Endodermal cell (in vitro differentiated cells): Measurements from ENCODE around the gene MUC22. TPM values are rescaled to one million over a fixed set of nuclear protein-coding genes. Genes with fewer than 3 reads are reported as not detected.
"Not testable (repeated sequence)": the region's sequence is repeated elsewhere in the genome, so short reads cannot be mapped to it uniquely, and the experiment has no call there.

Experiments
- DNase-seq: peaks from one replicate; pipeline ENCODE4 v3.0.0-alpha.2; 2017
- H3K27ac ChIP-seq: 2 replicates; pipeline ENCODE4 v1.5.1; 2013; ENCODE audit warnings: mild to moderate bottlenecking, low read depth, low read length, moderate library complexity
- H3K27me3 ChIP-seq: 2 replicates; pipeline ENCODE4 v1.6.1; 2013; ENCODE audit warnings: mild to moderate bottlenecking, low read length, moderate library complexity; ENCODE audit not compliant: insufficient read depth, control insufficient read depth, poor library complexity, severe bottlenecking
- H3K36me3 ChIP-seq: 2 replicates; pipeline ENCODE4 v1.7.0; 2013; ENCODE audit warnings: mild to moderate bottlenecking, low read length, moderate library complexity; ENCODE audit not compliant: control insufficient read depth, insufficient read depth
- H3K4me1 ChIP-seq: one replicate; pipeline ENCODE4 v1.7.0; 2013; ENCODE audit warnings: low read length; ENCODE audit not compliant: control insufficient read depth, insufficient read depth
- H3K4me3 ChIP-seq: 2 replicates; pipeline ENCODE4 v1.5.1; 2013; ENCODE audit warnings: mild to moderate bottlenecking, low read length, moderate library complexity
- H3K9ac ChIP-seq: 2 replicates; pipeline ENCODE4 v1.6.1; 2013; ENCODE audit warnings: mild to moderate bottlenecking, low read length, moderate library complexity; ENCODE audit not compliant: poor library complexity, severe bottlenecking; ENCODE audit errors: extremely low read depth
- H3K9me3 ChIP-seq: 2 replicates; pipeline ENCODE4 v1.6.1; 2013; ENCODE audit warnings: mild to moderate bottlenecking, low read length, moderate library complexity; ENCODE audit not compliant: control insufficient read depth
- H3K27ac Mint-ChIP-seq: 2 replicates; pipeline ENCODE4 v1.8.0; 2020; ENCODE audit warnings: mixed read lengths
- H3K27me3 Mint-ChIP-seq: 2 replicates; pipeline ENCODE4 v1.8.0; 2021; ENCODE audit warnings: mild to moderate bottlenecking, mixed read lengths; ENCODE audit not compliant: insufficient read depth
- H3K36me3 Mint-ChIP-seq: 2 replicates; pipeline ENCODE4 v1.8.0; 2020; ENCODE audit warnings: low read depth, mixed read lengths
- H3K4me1 Mint-ChIP-seq: 2 replicates; pipeline ENCODE4 v1.8.0; 2020; ENCODE audit warnings: mixed read lengths
- H3K4me3 Mint-ChIP-seq: 2 replicates; pipeline ENCODE4 v1.8.0; 2020; ENCODE audit warnings: mild to moderate bottlenecking, moderate library complexity, mixed read lengths
- H3K9me3 Mint-ChIP-seq: 2 replicates; pipeline ENCODE4 v1.8.0; 2020; ENCODE audit warnings: mild to moderate bottlenecking, mixed read lengths
- CTCF ChIP-seq: fragments of 200-600 bp; sonication (generic); conservative IDR thresholded peaks from 2 replicates; pipeline ENCODE4 v1.5.0; 2021; ENCODE audit warnings: antibody characterized with exemption, mild to moderate bottlenecking
- WGBS, 2 experiments: methylation state at CpG; one replicate each; pipeline versions ENCODE4 v1.1.5 to v1.1.7; 2013; ENCODE audit warnings: missing lambda C conversion rate in 2 of 2, mixed read lengths in 1 of 2; ENCODE audit not compliant: insufficient coverage in 1 of 2, insufficient read length in 1 of 2; 5-methylcytosine and 5-hydroxymethylcytosine counted together
- total RNA-seq, 2 donors: library from RNA; stranded (reverse); fragmentation: NEBNext Ultra II Directional in 1 of 2; extraction: Animal tissue kit (Norgen Biotek cat#: 25700) in 1 of 2; gene quantifications; 2 replicates in 1 of 2; 3 replicates in 1 of 2; pipeline ENCODE4 v1.2.1, GENCODE V29; 2021

MUC22 gene
- total RNA-seq, 2 donors from 2014 or later, result not detected

DNA sequence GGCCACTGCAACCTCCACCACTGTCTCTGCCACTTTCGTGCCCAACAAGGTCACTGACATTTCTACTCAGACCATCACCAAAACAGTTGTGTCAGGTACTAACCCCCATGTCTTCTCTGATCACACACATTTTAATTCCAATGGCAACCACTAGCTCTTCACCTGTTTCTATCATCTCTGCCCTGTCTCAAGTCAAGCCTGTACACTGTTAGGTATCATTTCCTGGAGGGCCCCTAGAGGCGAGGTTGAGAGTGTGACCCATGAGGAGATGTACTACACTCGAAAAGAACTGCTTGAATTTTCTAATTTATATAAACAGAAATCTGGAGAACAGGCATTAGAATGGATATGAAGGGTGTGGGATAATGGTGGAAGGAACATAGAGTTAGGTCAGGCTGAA is 44.1 kb upstream of the MUC22 start:
- H3K27ac ChIP-seq, result no peak overlapping the region

DNA sequence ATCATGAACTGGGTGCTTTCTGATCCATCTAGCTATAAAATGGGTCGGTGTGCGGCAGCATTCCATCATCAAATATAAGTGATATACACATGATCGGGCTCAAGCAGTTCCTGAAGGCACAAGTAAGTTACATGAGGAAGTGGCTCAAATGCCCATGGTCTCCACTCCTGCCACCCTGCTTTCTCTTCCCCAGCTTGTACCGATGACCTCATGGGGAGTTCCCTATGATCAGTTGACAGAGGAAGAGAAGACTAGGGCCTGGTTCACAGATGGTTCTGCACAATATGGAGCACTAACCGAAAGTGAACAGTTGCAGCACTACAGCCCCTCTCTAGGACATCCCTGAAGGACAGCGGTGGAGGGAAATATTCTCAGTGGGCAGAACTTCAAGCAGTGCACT is 41.1 kb upstream of the MUC22 start:
- H3K4me3 Mint-ChIP-seq, H3K9ac ChIP-seq, H3K4me3 ChIP-seq, H3K36me3 Mint-ChIP-seq, H3K4me1 Mint-ChIP-seq, H3K27me3 ChIP-seq, H3K27ac Mint-ChIP-seq, DNase-seq, H3K27ac ChIP-seq, H3K36me3 ChIP-seq, H3K9me3 Mint-ChIP-seq, H3K4me1 ChIP-seq, H3K9me3 ChIP-seq: not testable (repeated sequence)
- peaks cover 20% of the 10 kb centered on the region for H3K27me3 Mint-ChIP-seq
- WGBS, 2 experiments, result 90 to 99% methylated on average over 6 of the region's 6 CpGs

More for the DNA sequence above, 44.1 kb upstream of the MUC22 start:
- no peak for TF ChIP-seq CTCF
- Mint-ChIP-seq H3K36me3 (no peaks in the 10 kb centered on the region), H3K27ac (no peak overlapping the region), H3K4me1 (peaks cover 9% of the 10 kb centered on the region), H3K9me3 (no peaks in the 10 kb centered on the region), H3K27me3 (peaks cover 22% of the 10 kb centered on the region), H3K4me3 (no peak overlapping the region)
- DNase-seq, result no peak
- WGBS, 2 experiments, result 82 to 86% methylated on average over 1 to 3 of the region's 3 CpGs
- no peak overlapping the region for H3K9ac ChIP-seq
- no peak overlapping the region for H3K4me3 ChIP-seq
- no peaks in the 10 kb centered on the region for H3K36me3 ChIP-seq
- H3K9me3 ChIP-seq, result no peaks in the 10 kb centered on the region
- no peaks in the 10 kb centered on the region for H3K4me1 ChIP-seq
- no peaks in the 10 kb centered on the region for H3K27me3 ChIP-seq

DNA sequence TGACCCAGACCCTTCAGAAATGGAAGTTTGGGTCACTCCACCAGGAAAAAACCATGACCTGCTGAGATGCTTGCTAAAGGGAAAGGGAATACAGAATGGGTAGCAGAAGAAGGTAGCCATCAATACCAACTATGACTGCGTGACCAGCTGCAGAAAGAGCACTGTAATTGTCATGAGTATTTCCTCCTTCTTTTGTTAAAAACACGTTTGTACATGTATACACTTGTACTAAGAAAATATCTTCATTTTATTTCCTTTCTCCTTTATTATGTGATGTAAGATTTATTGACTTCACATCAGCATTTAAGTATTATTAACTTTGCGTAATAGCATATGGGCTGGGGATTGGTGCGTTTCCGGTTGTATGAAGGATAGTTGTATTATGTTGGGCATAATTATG is 39.3 kb upstream of the MUC22 start:
- WGBS, 2 experiments, result 98 to 100% methylated on average over 2 to 4 of the region's 5 CpGs
- Histone ChIP-seq H3K4me3 (no peak overlapping the region), H3K9me3 (no peaks in the 10 kb centered on the region), H3K9ac (no peak overlapping the region), H3K27ac (no peak overlapping the region), H3K27me3 (no peaks in the 10 kb centered on the region), H3K36me3 (no peaks in the 10 kb centered on the region), H3K4me1 (no peaks in the 10 kb centered on the region)
- no peaks in the 10 kb centered on the region for H3K9me3 Mint-ChIP-seq
- TF ChIP-seq CTCF, result no peak
- H3K4me1 Mint-ChIP-seq, result peaks cover 9% of the 10 kb centered on the region
- DNase-seq, result no peak
- peaks cover 4% of the 10 kb centered on the region for H3K27me3 Mint-ChIP-seq
- H3K4me3 Mint-ChIP-seq, result no peak overlapping the region
- H3K36me3 Mint-ChIP-seq, result no peaks in the 10 kb centered on the region
- H3K27ac Mint-ChIP-seq, result no peak overlapping the region

GRCh38 chr6:30972816-30973215 is 37.5 kb upstream of the MUC22 start:
- 93 to 95% methylated on average over 4 of the region's 4 CpGs for WGBS, 2 experiments
- Mint-ChIP-seq H3K4me1 (no peaks in the 10 kb centered on the region), H3K36me3 (no peaks in the 10 kb centered on the region), H3K9me3 (no peaks in the 10 kb centered on the region), H3K27ac (no peak overlapping the region), H3K27me3 (no peaks in the 10 kb centered on the region), H3K4me3 (no peak overlapping the region)
- H3K27ac ChIP-seq, result no peak overlapping the region
- H3K4me1 ChIP-seq, result no peaks in the 10 kb centered on the region
- no peak for DNase-seq
- no peak for TF ChIP-seq CTCF
- no peaks in the 10 kb centered on the region for H3K9me3 ChIP-seq
- no peak overlapping the region for H3K4me3 ChIP-seq
- no peaks in the 10 kb centered on the region for H3K27me3 ChIP-seq
- H3K36me3 ChIP-seq, result no peaks in the 10 kb centered on the region
- no peak overlapping the region for H3K9ac ChIP-seq
